Measurements from ENCODE around the gene TMTC4.

GRCh38 chr13:100636004-100636403 lies 38.6 kb downstream of the TMTC4 start:
- TF ChIP-seq JUN (CRISPR knock-in tag; IDR thresholded peaks at IDR 0.05) (no peak), CTCF (IDR thresholded peaks at IDR 0.05) (no peak), TEAD1 (CRISPR knock-in tag; IDR thresholded peaks at IDR 0.05) (no peak), MLX (CRISPR knock-in tag; IDR thresholded peaks at IDR 0.05) (no peak), FOXJ3 (CRISPR knock-in tag; IDR thresholded peaks at IDR 0.05; ENCODE audit: borderline replicate concordance) (no peak), SP1 (CRISPR knock-in tag; conservative IDR thresholded peaks at IDR 0.05) (no peak), ZBTB43 (CRISPR knock-in tag; IDR thresholded peaks at IDR 0.05) (no peak), ZNF532 (CRISPR knock-in tag; IDR thresholded peaks at IDR 0.05; ENCODE audit: borderline replicate concordance) (no peak), HMGXB4 (CRISPR knock-in tag; IDR thresholded peaks at IDR 0.05) (no peak), FOXP1 (CRISPR knock-in tag; IDR thresholded peaks at IDR 0.05; ENCODE audit: borderline replicate concordance) (no peak), PRDM15 (CRISPR knock-in tag; IDR thresholded peaks at IDR 0.05) (no peak)
